ENCODE measurements around the gene DNAJB6.
"Not testable (repeated sequence)": the region's sequence is repeated elsewhere in the genome, so short reads cannot be mapped to it uniquely, and the experiment has no call there.

The DNAJB6 gene

DNA sequence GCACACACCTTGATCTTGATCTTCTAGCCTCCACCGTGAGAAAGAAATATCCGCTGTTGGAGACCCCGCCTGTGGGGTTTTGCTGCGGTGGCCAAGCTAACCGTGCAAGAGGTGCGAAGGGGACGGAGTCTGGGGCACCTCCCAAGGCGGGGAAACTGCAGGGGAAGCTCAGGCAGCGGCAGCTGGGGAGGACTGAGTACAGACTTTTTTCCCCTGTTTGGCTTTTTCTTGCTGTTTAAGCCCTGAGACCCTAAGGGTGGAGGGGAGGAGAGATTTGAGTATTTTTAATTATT, 108.0 kb downstream of the DNAJB6 start:
- DNase-seq (ENCODE audit: low read depth in 1 of 2, low spot score in 1 of 2): no peak
- TF ChIP-seq JUND (IDR thresholded peaks at IDR 0.05; ENCODE audit: low read depth): no peak
- in situ Hi-C loops (cut with HindIII; ENCODE audit: low pct_unique_long_range_greater_than_20kb, low sequenced_read_pairs): no loop called here

- TF ChIP-seq JUND (IDR thresholded peaks at IDR 0.05; ENCODE audit: low read depth): no peak
- in situ Hi-C loops (cut with HindIII; ENCODE audit: low pct_unique_long_range_greater_than_20kb, low sequenced_read_pairs): no loop called here
Observed at GRCh38 chr7:157445246-157445955, 108.6 kb downstream of the DNAJB6 start.

DNA sequence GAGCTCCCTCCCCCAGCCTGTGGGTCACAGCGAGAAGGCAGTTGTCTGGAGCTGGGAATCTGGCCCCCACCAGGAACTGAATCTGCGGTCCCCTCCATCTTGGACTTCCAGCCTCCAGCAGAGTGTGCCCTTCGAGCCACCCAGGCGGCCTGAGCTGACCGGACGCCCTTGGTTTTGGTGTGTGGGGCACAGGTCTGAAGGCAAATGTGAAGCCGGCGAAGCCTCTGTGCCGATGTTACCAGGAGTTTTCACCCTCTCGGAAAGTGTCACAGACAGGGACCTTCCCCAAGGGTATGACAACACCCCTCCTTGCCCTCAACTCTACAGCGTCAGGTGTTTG, 109.1 kb downstream of the DNAJB6 start:
- TF ChIP-seq JUND (IDR thresholded peaks at IDR 0.05; ENCODE audit: low read depth): no peak
- DNase-seq (ENCODE audit: low read depth in 1 of 2, low spot score in 1 of 2): no peak
- in situ Hi-C loops (cut with HindIII; ENCODE audit: low pct_unique_long_range_greater_than_20kb, low sequenced_read_pairs): no loop called here

More at GRCh38 chr7:157445246-157445955, 108.6 kb downstream of the DNAJB6 start:
- DNase-seq (ENCODE audit: low read depth in 1 of 2, low spot score in 1 of 2): no peak

- no peak for DNase-seq (ENCODE audit: low read depth in 1 of 2, low spot score in 1 of 2)
- TF ChIP-seq JUND (IDR thresholded peaks at IDR 0.05; ENCODE audit: low read depth): no peak
- in situ Hi-C loops (cut with HindIII; ENCODE audit: low pct_unique_long_range_greater_than_20kb, low sequenced_read_pairs): no loop called here
Observed at GRCh38 chr7:157446322-157446721, 109.5 kb downstream of the DNAJB6 start.

DNA sequence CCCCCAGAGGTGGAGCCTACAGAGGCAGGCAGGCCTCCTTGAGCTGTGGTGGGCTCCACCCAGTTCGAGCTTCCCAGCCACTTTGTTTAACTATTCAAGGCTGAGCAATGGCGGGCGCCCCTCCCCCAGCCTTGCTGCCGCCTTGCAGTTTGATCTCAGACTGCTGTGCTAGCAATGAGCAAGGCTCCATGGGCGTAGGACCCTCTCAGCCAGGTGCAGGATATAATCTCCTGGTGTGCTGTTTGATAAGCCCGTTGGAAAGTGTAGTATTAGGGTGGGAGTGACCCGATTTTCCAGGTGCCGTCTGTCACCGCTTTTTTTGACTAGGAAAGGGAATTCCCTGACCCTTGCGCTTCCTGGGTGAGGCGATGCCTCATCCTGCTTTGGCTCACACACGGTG, 117.2 kb downstream of the DNAJB6 start:
- in situ Hi-C loops (cut with HindIII; ENCODE audit: low pct_unique_long_range_greater_than_20kb, low sequenced_read_pairs); DNase-seq (ENCODE audit: low read depth in 1 of 2, low spot score in 1 of 2): not testable (repeated sequence)

DNA sequence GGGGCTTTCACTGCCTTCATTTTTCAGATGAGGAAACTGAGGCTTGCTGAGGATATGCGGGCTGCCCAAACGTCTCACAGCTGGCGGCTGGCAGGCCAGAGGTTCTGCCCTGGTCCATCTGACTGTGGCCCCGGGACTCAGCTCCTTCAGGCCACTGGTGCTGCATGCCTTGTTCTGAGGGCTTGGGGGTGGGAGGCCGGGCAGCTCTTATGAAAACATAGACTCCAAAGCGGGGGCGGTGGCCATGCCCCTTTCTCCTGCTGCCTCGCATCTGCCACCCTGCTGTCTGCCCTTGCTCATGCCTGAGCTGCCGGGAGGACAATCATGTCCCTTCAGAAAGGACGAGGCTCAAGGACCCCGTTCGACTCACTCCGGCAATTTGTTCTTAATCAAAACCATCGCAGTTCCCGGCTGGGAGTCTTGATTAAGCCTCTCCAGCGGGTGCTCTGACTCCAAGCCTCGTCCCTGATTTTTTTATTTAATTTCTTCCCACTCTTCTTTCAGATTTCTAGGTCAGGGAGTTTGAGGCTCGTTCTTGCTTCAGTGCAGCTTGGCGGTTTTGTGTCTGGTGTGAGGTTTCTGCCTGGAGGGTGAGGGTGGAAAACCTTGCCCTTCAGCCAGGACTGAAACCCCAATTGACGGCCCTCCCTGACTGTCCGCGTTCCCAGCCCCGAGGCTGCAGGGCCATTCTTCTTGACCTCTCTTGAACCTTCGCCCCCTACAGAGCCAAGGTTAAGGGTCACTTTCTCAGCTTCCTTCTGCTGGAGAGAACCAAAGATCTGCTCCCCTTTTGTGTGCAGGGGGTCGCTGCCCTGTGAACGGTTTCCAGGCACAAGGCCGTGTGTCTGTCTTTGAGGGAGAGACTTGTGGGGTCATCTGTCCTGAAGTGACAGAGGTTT, 120.8 kb downstream of the DNAJB6 start:
- no peak for TF ChIP-seq JUND (IDR thresholded peaks at IDR 0.05; ENCODE audit: low read depth)
- in situ Hi-C loops (cut with HindIII; ENCODE audit: low pct_unique_long_range_greater_than_20kb, low sequenced_read_pairs): no loop called here
- DNase-seq (ENCODE audit: low read depth in 1 of 2, low spot score in 1 of 2): no peak

DNA sequence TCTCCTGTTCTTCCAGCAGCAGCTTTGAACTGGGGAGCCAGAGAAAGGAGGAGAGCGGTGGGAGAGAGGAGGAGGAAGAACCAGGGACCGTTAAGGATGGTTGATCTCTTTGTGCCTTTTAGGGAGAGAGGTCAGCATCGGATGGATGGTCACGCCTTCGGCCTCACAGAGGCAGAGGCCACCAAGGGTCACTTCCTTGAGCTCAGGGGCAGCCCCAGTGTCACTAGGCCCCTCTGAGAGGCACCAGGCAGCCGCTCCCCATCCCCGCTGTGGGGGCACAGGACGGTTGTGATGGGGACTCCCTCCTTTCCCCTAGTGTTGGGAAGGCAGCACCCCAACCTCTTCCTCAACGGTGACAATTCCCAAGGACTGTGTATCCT, 121.4 kb downstream of the DNAJB6 start:
- TF ChIP-seq JUND (IDR thresholded peaks at IDR 0.05; ENCODE audit: low read depth): no peak
- in situ Hi-C loops (cut with HindIII; ENCODE audit: low pct_unique_long_range_greater_than_20kb, low sequenced_read_pairs): no loop called here
- DNase-seq (ENCODE audit: low read depth in 1 of 2, low spot score in 1 of 2): no peak

DNA sequence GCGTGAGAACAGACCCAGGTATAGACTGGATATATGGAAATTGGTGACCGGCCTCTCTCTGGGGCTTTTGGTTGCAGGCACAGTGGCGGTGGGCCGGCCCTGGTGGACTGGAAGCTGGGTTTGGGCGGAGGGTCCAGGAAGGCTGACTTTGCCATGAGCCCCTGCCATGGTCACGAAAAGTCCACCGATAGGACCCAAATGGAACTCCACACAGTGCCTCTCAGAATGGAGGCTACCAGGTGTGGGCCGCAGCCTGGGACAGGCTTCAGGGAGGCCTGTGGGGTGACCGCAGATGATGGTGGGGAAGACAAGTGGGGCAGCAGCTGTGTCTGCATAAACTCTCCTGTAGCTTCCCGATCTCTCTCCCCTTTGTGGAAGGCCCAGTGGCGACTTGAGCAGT, 123.2 kb downstream of the DNAJB6 start:
- in situ Hi-C loops (cut with HindIII; ENCODE audit: low pct_unique_long_range_greater_than_20kb, low sequenced_read_pairs): no loop called here
- TF ChIP-seq JUND (IDR thresholded peaks at IDR 0.05; ENCODE audit: low read depth): no peak
- DNase-seq (ENCODE audit: low read depth in 1 of 2, low spot score in 1 of 2): no peak

DNA sequence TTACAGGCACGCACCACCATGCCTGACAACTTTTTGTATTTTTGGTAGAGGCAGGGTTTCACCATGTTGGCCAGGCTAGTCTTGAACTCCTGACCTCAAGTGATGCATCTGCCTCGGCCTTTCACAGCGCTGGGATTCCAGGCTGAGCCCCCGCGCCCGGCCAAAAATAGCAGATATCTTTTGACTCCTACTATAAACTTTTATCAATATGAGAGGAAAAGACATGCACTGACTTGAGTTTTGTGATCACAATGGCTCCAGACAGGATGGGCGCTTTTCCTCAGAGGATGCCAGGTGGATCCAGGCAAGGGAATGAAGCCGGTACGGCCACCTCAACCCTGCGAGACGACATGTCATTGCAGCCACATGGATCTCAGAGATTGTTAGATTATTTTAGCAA, 123.9 kb downstream of the DNAJB6 start:
- DNase-seq (ENCODE audit: low read depth in 1 of 2, low spot score in 1 of 2): no peak
- no peak for TF ChIP-seq JUND (IDR thresholded peaks at IDR 0.05; ENCODE audit: low read depth)
- in situ Hi-C loops (cut with HindIII; ENCODE audit: low pct_unique_long_range_greater_than_20kb, low sequenced_read_pairs): no loop called here

DNA sequence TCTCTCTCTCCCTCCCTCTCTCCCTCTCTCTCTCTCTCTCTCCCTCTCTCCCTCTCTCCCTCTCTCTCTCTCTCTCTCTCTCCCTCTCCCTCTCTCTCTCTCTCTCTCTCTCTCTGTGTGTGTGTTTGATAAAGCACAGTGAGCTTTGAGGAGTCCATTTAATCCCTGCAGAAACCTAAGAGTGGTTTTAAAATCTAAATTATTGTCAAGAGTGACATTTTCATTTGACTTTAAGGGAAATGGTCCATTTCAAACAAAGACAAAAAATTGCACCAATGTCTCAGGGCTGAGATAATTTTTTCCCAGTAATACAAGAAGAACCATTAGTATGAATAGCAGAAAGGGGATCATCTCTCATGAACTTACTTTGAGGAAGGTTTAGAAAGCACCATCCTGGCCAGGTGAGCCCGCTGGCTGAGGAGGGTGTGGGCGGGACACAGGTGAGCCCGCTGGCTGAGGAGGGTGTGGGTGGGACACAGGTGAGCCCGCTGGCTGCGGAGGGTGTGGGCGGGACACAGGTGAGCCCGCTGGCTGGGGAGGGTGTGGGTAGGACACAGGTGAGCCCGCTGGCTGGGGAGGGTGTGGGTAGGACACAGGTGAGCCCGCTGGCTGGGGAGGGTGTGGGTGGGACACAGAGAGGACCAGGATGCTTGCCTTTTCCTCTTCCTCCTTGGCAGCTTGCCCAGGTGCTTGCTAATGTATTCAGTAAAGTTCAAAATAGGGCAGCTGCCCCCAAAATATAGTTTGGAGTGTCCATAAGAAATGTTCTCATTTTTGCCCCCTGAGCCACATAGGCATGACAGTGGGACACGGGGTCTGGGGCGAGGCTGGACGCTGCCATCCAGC, 125.0 kb downstream of the DNAJB6 start:
- no peak for TF ChIP-seq JUND (IDR thresholded peaks at IDR 0.05; ENCODE audit: low read depth)
- in situ Hi-C loops (cut with HindIII; ENCODE audit: low pct_unique_long_range_greater_than_20kb, low sequenced_read_pairs): no loop called here
- no peak for DNase-seq (ENCODE audit: low read depth in 1 of 2, low spot score in 1 of 2)

GRCh38 chr7:157462419-157462771, 125.6 kb downstream of the DNAJB6 start:
- no peak for TF ChIP-seq JUND (IDR thresholded peaks at IDR 0.05; ENCODE audit: low read depth)
- DNase-seq (ENCODE audit: low read depth in 1 of 2, low spot score in 1 of 2): no peak
- in situ Hi-C loops (cut with HindIII; ENCODE audit: low pct_unique_long_range_greater_than_20kb, low sequenced_read_pairs): no loop called here

DNA sequence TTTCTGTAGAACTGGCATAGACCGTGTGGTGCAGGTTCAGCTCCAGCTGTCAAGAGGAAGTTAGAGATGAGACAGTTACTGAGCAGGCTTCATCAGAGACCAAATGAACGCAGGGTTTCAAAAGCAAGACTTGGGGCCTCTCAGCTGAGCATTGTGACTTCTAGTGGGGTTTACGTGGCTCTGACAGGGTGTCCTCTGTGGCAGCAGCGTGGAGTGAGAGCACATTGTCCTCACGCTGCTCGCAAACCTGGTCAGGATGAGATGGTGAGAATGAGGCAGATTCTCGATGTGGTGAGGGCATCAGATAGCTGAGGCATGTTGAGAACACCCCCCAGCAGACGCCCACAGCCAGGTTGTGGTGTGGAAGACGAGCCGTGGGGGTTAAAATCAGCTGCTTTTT, 126.0 kb downstream of the DNAJB6 start:
- in situ Hi-C loops (cut with HindIII; ENCODE audit: low pct_unique_long_range_greater_than_20kb, low sequenced_read_pairs): no loop called here
- no peak for DNase-seq (ENCODE audit: low read depth in 1 of 2, low spot score in 1 of 2)
- TF ChIP-seq JUND (IDR thresholded peaks at IDR 0.05; ENCODE audit: low read depth): no peak

GRCh38 chr7:157463245-157463644, 126.4 kb downstream of the DNAJB6 start:
- DNase-seq (ENCODE audit: low read depth in 1 of 2, low spot score in 1 of 2): no peak
- in situ Hi-C loops (cut with HindIII; ENCODE audit: low pct_unique_long_range_greater_than_20kb, low sequenced_read_pairs): no loop called here
- TF ChIP-seq JUND (IDR thresholded peaks at IDR 0.05; ENCODE audit: low read depth): no peak
